Midbrain (tissue), 1 donor: ENCODE results near the gene LRRC14B.
"Not testable (repeated sequence)": the region's sequence is repeated elsewhere in the genome, so short reads cannot be mapped to it uniquely, and the experiment has no call there.

Source experiments
- DNase-seq: peaks from one replicate; lab custom pipeline; 2025; lab: John Stamatoyannopoulos, UW

The LRRC14B gene

GRCh38 chr5:241045-241669, 49.9 kb downstream of the LRRC14B start:
- not testable (repeated sequence) for DNase-seq

GRCh38 chr5:243683-244367, 52.5 kb downstream of the LRRC14B start:
- not testable (repeated sequence) for DNase-seq

DNA sequence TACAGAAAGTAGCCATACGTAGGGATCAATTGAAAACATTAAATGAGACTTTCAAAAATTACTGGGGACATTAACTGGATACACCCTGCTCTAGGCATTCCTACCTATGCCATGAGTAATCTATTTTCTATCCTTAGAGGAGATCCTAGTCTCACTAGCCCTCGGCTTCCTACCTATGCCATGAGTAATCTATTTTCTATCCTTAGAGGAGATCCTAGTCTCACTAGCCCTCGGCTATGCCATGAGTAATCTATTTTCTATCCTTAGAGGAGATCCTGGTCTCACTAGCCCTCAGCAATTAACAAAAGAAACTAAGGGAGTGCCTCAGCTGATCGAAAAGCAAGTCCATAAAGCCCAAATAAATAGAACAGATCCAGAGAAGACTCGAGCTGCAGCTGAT, 54.4 kb downstream of the LRRC14B start:
- DNase-seq: not testable (repeated sequence)
